ENCODE measurements around the gene CLEC7A.

GRCh38 chr12:10169104-10169503 lies 39.1 kb upstream of the CLEC7A start:
- TF ChIP-seq SPI1 (IDR thresholded peaks at IDR 0.05; ENCODE audit: low read depth, low read length) (no peak), POLR2A (IDR thresholded peaks at IDR 0.05; ENCODE audit: low read depth, low read length) (no peak), POLR2AphosphoS5 (IDR thresholded peaks at IDR 0.05; ENCODE audit: low read depth, low read length) (no peak), TAF1 (IDR thresholded peaks at IDR 0.05; ENCODE audit: low read depth, low read length) (no peak)

Measured in GM12891 (cell line).